NCI-H69 (cell line): ENCODE results near the gene PLD1.
"Not testable (repeated sequence)": the region's sequence is repeated elsewhere in the genome, so short reads cannot be mapped to it uniquely, and the experiment has no call there.

Source experiments
- DNase-seq: peaks from one replicate; lab custom pipeline; 2025; lab: John Stamatoyannopoulos, UW

The PLD1 gene

DNA sequence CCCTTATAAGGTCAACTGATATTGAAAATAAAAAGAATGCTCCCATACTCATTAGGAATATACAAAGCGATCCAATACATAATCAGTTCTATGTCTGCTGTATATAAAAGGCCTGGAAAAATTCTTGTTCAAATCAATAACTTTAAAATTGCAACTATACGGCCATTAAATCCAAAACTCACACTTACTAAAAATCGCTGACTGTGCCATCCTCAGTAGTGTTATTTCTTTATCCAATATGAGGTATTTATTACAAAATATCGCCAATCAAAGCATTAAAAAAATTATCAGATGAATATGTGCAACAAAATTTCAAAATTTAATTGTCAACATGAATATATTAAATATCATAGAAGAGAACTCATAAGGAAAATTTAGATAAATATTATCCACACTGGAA lies 146.5 kb downstream of the PLD1 start:
- DNase-seq, result no peak

DNA sequence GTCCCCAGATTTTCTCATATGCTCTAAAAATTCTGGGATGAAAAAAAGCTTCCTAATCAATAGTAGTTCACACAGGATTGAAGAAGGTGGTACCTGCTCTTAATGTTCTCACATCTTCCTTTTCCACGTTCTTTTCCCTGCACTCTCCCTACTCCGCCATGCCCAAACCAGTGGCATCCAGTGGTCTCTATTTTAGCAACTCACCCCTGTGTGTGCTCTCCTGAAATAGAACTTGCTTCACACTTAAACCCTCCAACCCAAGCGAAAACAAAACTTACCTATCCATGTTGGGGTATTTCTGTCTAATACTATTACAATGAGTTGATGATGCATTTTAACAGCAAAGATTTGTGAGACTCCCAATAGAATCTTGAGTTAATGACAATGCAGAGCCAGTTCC lies 148.8 kb downstream of the PLD1 start:
- DNase-seq, result no peak

DNA sequence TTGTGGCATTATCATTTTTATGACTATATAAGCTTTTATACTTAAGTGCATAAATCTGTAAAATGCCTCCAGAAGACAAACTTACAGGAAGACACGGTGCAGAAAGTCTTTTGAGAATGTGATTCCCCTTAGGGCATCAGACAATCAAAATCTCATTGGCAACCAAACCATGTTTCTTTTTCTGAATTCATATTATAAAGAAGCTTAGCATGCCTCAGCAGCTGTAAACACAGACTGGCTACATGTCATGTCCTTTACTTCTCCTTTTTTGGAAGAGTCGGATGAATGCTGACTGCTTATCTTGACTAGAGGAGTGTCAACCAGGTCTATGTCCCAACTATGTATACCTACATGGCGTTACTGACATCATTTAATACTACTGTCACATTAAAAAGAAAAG lies 150.1 kb downstream of the PLD1 start:
- DNase-seq, result no peak

GRCh38 chr3:171658841-171659240 lies 151.4 kb downstream of the PLD1 start:
- DNase-seq, result no peak

GRCh38 chr3:171654809-171655208 lies 155.5 kb downstream of the PLD1 start:
- no peak for DNase-seq

DNA sequence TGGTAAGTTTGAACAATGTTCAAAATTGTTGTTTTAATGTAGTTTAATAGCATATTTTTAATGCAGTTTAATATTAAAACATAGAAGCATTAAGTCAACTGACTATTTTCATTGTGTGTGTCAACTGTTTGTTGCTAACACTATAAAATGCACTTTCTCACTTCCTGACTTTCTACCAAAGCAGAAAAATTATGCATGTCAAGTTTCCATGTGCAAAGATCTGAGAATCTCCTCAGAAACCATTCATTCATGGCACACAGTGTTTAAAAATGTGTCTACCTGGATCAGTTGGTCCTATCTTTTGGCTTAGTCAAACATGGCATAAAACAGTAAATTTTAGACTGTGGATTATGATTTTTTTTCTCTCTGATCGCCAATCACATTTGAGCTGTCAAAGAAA lies 156.0 kb downstream of the PLD1 start:
- DNase-seq, result no peak

GRCh38 chr3:171653701-171654100 lies 156.6 kb downstream of the PLD1 start:
- DNase-seq, result no peak

GRCh38 chr3:171652932-171653331 lies 157.4 kb downstream of the PLD1 start:
- DNase-seq, result no peak

DNA sequence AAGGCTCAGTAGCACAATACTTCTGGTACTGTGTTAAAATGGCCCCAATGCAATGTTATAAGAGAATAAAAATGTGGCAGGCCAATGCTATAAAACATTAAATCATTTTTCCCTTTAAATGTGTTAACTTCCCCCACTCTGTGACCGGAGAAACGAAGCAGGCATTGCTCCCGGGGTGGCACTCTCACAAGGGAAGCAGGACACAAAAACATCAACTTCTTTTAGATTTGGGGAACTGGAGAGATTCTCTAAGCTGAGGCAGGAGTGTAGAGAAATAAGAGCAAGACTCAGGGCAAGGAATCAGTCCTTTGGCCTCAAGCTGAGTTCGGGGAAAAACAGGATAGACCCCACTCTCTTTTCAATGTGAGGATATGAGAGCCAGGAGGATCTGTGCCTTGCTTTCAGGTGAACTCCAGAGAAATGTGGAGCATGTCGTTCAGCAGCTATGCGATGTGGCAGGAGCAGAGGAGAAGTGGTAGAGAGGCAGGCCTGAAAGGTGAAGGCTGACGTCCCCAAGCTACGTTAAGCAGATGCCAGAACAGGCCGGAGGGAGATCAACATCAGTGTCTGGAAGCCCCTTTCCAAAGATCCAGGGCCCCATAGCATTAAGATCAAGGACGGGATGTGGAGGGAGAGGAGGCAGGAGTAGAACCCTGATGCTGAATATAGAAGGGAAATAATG lies 160.2 kb downstream of the PLD1 start:
- DNase-seq, result no peak

- no peak for DNase-seq
These were observed 161.0 kb downstream of the PLD1 start for GRCh38 chr3:171649267-171649666.

- DNase-seq, result no peak
These were observed 162.2 kb downstream of the PLD1 start for GRCh38 chr3:171648069-171648468.

DNA sequence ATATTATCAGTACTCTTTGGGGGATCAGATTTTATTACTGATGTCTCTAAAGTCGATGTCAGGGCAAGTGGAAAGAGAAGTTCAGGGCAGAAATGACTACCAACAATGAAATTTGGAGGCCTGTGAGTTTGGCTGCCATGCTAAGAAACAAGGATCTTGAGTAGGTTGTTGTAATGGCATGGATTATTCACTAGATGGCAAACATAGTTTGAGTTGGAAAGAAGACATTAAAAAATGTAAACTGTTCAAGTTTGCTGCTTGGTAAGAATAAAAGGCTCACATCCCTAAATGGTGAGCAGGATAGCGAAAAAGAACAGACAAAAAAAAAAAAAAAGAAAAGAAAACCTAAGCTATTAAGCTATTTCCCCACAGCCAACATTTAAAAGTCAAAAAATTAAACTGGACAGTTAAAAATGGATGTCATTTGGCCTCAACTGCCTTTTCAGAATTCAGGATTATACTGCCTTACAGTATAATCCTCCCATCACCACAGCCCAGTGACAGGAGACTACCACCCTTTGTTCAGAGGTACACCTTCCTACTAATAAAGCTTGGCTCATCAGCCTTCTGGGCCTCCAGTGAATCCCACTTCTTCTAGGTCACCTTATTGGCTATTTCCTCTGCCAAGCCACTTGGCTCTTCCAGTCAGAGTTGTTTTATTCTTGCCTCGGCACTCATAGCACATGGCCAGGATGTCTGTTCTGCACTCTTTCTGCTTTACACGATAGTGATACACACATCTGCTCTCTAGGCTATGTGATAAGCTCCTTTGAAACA lies 163.7 kb downstream of the PLD1 start:
- DNase-seq, result peak; percentile 66

GRCh38 chr3:171644681-171645080 lies 165.6 kb downstream of the PLD1 start:
- DNase-seq, result no peak

- DNase-seq, result no peak
These were observed 166.6 kb downstream of the PLD1 start for GRCh38 chr3:171643681-171644080.

DNA sequence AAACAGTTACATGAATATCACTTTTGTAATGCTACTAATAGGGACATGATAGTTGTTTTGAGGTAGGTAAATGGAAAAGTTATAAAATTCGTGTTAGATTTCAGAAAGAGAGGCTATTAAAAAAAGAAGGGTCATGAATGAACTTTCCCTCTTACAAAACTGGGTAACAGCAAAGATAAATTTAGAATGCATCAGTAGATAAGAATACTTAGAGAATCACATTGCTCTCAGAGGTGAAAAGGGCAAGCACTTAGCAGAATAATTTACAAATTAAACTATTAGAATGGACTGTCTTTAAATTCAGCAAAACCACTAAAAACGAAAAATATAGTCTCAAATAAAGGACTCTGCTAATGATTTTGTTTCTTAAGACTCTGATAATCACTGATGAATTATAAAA lies 167.2 kb downstream of the PLD1 start:
- no peak for DNase-seq

GRCh38 chr3:171640520-171641412 lies 169.5 kb downstream of the PLD1 start:
- DNase-seq, result no peak

GRCh38 chr3:171636666-171637065 lies 173.6 kb downstream of the PLD1 start:
- DNase-seq, result no peak

DNA sequence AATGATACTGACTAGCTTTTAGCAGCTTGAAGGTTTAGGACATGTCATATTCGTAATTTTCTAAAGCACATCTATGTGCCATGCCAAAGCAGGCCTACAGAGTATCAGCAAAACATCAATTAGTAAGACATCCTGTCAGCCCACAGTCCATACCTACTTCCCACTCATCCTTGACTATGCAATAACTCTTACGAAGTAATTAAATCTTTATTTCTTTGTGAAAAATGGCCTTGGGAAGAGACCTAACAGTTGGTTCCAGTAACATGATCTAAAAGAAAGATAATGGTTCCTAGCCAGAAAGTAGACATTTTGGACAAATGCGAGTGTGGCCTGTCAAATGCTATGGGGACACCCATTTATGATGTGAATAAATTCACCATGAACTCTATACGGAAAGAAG lies 177.5 kb downstream of the PLD1 start:
- no peak for DNase-seq

DNA sequence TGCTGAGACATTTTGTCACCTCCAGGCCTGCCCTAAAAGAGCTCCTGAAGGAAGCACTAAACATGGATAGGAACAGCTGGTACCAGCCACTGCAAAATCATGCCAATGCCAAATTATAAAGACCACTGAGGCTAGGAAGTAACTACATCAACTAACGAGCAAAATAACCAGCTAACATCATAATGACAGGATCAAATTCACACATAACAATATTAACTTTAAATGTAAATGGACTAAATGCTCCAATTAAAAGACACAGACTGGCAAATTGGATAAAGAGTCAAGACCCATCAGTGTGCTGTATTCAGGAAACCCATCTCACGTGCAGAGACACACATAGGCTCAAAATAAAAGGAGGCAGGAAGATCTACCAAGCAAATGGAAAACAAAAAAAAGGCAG lies 183.5 kb downstream of the PLD1 start:
- not testable (repeated sequence) for DNase-seq

DNA sequence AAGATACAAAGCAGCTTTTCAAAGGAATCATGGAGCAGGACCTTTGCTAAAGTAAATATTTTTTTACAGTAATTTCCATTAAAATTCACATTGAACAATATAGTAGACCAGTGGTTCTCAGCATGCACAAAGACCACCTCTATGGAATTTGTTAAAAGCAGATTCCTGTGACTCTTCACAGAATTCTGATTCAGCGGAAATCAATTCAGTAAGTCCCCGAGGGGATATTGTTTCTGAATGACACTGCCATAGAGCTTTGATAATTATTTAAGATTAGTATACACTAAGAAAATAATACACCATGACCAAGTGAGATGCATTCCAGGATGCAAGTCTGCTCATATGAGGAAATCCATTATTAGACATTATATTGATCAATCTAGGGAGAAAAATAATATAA lies 188.2 kb downstream of the PLD1 start:
- DNase-seq, result no peak

- peak; percentile 43 for DNase-seq
These were observed 189.4 kb downstream of the PLD1 start for GRCh38 chr3:171620825-171621434.

GRCh38 chr3:171616798-171617197 lies 193.5 kb downstream of the PLD1 start:
- no peak for DNase-seq
